Dedifferentiated amniotic fluid mesenchymal stem cell (primary cell): ENCODE results near the gene SUGP1.
"Not testable (repeated sequence)": the region's sequence is repeated elsewhere in the genome, so short reads cannot be mapped to it uniquely, and the experiment has no call there.

ENCODE experiments used
- DNase-seq: peaks from one replicate; pipeline ENCODE4 v3.0.0-alpha.2; 2016; ENCODE audit errors: extremely low spot score

Gene SUGP1

GRCh38 chr19:19320361-19321140 lies at the start of gene SUGP1, which contains the start of gene MAU2:
Gene SUGP1, minus strand, starts transcription at chr19:19320509. Its CDS starts 13 bp downstream, at chr19:19320496.
Gene MAU2, plus strand, starts transcription at chr19:19320829. Its CDS starts 31 bp downstream, at chr19:19320860.
- DNase-seq: peak; percentile 79

GRCh38 chr19:19368087-19368486 lies 47.8 kb upstream of the SUGP1 start:
- DNase-seq: no peak

- no peak for DNase-seq
Observed at GRCh38 chr19:19366434-19367396, 46.4 kb upstream of the SUGP1 start.

GRCh38 chr19:19362075-19362474 lies 41.8 kb upstream of the SUGP1 start:
- DNase-seq: no peak

- DNase-seq: peak; percentile 81
Observed at GRCh38 chr19:19361075-19361594, 40.8 kb upstream of the SUGP1 start.

GRCh38 chr19:19356901-19357566 lies 36.7 kb upstream of the SUGP1 start:
- DNase-seq: no peak

GRCh38 chr19:19356500-19356899 lies 36.2 kb upstream of the SUGP1 start:
- no peak for DNase-seq

GRCh38 chr19:19355606-19356139 lies 35.4 kb upstream of the SUGP1 start:
- no peak for DNase-seq

- DNase-seq: no peak
Observed at GRCh38 chr19:19354932-19355331, 34.6 kb upstream of the SUGP1 start.

- no peak for DNase-seq
Observed at GRCh38 chr19:19354007-19354406, 33.7 kb upstream of the SUGP1 start.

GRCh38 chr19:19352823-19353222 lies 32.5 kb upstream of the SUGP1 start:
- no peak for DNase-seq

- DNase-seq: not testable (repeated sequence)
Observed at GRCh38 chr19:19350756-19351155, 30.4 kb upstream of the SUGP1 start.

- no peak for DNase-seq
Observed at GRCh38 chr19:19349365-19349764, 29.1 kb upstream of the SUGP1 start.

GRCh38 chr19:19348266-19348665 lies 28.0 kb upstream of the SUGP1 start:
- no peak for DNase-seq

- DNase-seq: no peak
Observed at GRCh38 chr19:19347401-19348110, 27.2 kb upstream of the SUGP1 start.

- DNase-seq: no peak
Observed at GRCh38 chr19:19345970-19346369, 25.7 kb upstream of the SUGP1 start.

GRCh38 chr19:19345232-19345631 lies 24.9 kb upstream of the SUGP1 start:
- DNase-seq: no peak

GRCh38 chr19:19343762-19344161 lies 23.5 kb upstream of the SUGP1 start:
- no peak for DNase-seq

- no peak for DNase-seq
Observed at GRCh38 chr19:19343016-19343362, 22.7 kb upstream of the SUGP1 start.

GRCh38 chr19:19342086-19343015 lies 22.0 kb upstream of the SUGP1 start:
- DNase-seq: no peak
